GM21423 (cell line): ENCODE data around the gene XPO5.
"Not testable (repeated sequence)": the region's sequence is repeated elsewhere in the genome, so short reads cannot be mapped to it uniquely, and the experiment has no call there.

Experiments used
- ATAC-seq: cut with Tn5 transposase; IDR thresholded peaks from one replicate; pipeline ENCODE4 v1.9.1; 2021; ENCODE audit warnings: mild to moderate bottlenecking, moderate library complexity; ENCODE audit not compliant: unreplicated experiment

XPO5 gene

DNA sequence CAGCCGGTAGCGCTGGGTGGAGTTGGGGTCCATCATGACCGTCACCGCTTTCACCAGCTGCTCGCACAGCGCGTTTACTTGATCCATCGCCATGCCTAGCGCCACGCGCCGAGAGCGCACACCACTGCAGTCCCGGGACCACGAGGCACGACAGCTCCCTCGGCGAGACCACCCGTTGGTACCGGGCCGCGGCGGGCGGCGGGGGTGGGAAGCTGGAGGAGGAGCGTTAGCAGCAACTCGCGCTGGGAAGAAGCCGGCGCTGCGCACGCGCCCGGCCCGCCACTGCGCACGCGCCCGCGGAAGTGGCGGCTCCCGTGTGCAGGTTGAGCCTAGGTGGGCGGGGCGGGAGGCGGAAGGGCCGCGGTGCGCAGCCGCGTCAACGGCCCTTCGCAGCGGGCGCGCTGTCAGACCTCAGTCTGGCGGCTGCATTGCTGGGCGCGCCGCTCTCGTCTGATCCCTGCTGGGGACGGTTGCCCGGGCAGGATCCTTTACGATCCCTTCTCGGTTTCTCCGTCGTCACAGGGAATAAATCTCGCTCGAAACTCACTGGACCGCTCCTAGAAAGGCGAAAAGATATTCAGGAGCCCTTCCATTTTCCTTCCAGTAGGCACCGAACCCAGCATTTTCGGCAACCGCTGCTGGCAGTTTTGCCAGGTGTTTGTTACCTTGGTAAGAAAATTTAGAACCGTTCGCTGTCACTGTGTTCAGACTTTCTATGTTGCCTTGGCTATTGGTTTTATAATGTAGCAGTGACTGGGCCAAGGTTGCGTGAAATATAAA is at the start of gene XPO5, which contains the start of gene POLH:
TSS of gene XPO5 (minus strand) at position 267 of the 780 bp plus-strand sequence. CDS start at position 93, 174 bp downstream.
TSS of gene POLH (plus strand) at position 414 of the 780 bp plus-strand sequence. CDS start 6,135 bp downstream, outside the sequence.
- peak; percentile 96 for ATAC-seq

- ATAC-seq: no peak
Measured at GRCh38 chr6:43625393-43625992, 49.7 kb upstream of the XPO5 start.

- no peak for ATAC-seq
Measured at GRCh38 chr6:43624786-43625288, 49.0 kb upstream of the XPO5 start.

DNA sequence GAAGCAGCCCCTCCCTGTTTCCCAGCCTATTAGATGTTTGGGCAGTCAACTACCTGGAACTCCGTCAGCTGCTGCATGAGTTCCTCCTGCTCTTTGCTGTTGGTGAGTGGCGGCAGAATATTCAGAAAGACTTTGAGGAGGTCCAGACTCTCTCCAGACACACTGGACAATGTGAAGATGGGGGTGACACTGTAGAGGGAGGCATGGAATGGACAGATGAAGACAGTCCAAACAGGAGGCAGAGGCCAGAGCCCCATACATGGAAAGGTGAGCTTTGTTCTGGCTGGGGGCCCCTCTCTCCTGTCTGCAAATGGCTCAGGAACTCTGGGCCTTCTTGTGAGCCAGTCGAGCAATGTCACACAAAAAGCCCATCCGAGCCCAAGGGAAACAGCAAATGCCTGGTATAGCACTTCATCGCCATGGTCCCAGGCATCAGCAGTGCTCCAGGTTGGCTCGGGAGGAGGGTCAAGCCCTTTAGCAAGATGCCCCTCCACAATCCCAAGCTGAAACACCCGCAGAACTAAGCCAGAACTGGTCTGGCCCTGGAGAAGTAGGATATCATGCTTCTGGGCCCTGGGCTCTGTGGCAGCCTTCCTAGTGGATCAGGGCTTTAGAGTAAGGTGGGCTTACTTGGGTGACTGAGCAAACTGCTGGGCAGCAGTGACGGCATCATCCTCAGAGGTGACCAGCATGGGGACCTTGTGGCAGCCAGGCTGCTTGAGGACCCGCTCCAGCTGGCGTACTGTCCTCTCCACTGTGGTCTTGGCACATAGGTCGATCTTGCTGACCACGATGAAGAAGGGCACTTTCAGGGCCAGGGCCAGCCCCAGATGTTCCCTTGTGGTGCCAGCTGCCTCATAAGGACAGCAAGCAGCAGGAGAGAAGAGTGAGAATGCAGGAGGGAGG is 48.3 kb upstream of the XPO5 start:
- no peak for ATAC-seq

DNA sequence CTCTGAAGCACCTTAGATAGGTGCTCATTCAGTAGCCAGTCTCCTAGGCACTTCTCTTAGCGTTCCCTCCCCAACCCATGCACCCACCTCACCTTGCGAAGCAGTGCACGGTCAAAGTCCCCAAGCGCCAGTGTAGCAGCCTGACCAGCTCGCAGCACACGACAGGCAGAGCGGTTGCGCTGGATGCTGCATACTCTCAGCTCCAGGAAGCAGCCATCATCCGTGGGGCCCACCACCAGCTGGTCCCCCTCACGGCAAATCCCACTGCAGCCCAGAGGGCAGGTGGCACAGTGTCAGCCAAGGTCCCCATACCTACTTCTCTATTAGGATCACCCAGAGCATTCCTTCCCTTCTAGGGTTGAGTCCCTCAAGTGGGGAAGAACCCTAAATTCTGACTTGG is 46.7 kb upstream of the XPO5 start:
- ATAC-seq: no peak

- ATAC-seq: no peak
Measured at GRCh38 chr6:43621836-43622180, 46.0 kb upstream of the XPO5 start.

DNA sequence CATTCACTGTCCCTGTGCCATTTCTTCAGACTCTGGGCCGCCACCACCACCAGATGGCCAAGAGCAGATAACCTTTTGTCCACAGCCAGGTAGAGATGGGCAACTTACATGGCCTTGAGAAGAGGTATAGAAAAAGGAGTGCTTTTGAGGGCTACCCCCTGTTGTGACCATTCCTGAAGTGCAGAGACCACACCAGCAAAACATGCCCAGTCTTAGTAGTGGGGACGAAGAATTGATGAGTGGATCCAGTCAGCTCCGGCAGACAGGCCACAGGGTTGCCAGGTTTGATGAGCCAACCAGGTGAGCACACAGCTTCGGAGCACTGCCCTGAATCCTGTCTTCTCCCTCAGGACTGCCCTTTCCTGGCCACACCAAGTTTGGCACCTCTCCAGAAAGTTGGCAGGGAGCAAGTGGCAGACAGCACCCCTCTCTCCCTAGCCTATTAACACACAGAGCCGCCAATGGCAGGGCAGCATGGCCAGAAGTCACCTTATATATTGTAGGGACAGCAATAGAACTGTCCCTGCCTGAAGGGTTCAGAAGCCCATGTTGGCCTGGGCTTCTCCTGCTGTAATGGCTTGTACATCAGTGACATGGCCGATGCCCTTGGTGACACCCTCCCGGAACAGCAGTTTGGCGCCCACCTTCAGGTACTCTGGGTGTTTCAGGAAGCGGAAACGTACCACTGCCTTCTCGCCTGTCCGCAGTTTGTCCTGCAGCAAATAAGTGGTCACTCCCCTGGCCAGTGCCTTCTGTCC is 45.4 kb upstream of the XPO5 start:
- ATAC-seq: no peak

GRCh38 chr6:43616725-43617472 is 41.1 kb upstream of the XPO5 start:
- ATAC-seq: no peak

GRCh38 chr6:43614396-43614730 is 38.5 kb upstream of the XPO5 start:
- ATAC-seq: no peak

- no peak for ATAC-seq
Measured at GRCh38 chr6:43613721-43614395, 38.0 kb upstream of the XPO5 start.

GRCh38 chr6:43610431-43610830 is 34.6 kb upstream of the XPO5 start:
- ATAC-seq: no peak

DNA sequence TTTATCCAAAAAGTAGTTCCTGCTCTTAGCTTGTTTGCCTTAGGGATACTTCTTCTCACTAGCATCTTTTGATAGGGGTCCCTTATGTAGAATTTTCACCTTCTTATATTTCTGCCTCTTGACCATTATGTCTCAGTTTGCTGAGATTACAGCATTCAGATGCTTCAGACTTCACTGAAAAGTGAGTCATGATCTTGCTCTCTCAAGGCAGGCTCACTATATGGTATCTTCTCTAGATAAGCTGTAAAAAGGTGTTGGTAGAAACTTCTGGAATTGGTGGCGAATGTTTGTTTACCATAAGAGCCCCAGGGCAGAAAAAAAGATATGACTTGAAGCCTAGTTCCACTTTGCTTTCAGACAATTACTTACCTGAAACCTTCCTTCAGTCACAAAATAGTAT is 33.6 kb upstream of the XPO5 start:
- ATAC-seq: no peak

GRCh38 chr6:43608807-43609206 is 33.0 kb upstream of the XPO5 start:
- ATAC-seq: no peak

DNA sequence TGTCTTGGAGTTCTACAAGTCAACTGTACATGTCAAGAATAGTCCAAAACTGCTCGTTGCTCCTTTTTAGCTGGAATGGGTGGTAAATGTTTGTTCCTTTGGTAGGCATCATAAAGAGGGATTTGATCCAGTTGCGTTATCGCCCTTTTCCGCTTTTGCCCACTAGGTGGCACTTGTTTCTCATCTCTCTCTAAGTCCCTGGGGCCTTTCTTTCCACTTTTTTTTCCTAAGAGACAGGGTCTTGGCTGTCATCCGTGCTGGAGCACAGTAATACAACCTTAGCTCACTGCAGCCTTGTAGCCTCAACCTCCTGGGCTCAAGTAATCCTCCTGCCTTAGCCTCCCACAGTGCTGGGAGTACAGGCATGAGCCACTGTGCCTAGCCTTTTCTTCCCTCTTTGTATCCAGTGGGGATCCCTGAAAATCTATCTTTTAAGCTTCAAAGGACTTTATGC is 32.5 kb upstream of the XPO5 start:
- ATAC-seq: no peak

DNA sequence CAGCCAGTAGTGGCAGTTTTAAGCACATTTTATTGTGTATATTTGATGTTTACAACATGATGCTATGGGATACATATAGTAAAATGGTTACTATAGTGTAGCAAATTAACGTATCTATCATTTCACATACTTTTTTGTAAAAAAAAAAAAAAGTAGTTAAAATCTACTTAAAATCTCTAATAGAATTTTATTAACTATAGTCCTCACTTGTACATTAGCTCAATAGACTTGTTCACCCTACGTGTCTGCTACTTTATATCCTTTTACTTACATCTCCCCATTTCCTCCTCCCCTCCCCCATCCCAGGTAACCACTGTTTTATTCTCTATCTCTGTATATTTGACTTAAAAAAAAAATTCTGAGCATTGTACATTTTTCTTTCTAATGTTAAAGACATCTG is 30.2 kb upstream of the XPO5 start:
- no peak for ATAC-seq

- no peak for ATAC-seq
Measured at GRCh38 chr6:43604174-43604573, 28.3 kb upstream of the XPO5 start.

GRCh38 chr6:43600595-43600994 is 24.8 kb upstream of the XPO5 start:
- no peak for ATAC-seq

- no peak for ATAC-seq
Measured at GRCh38 chr6:43593938-43594337, 18.1 kb upstream of the XPO5 start.

GRCh38 chr6:43589564-43589963 is 13.7 kb upstream of the XPO5 start:
- ATAC-seq: not testable (repeated sequence)
